GM19043 (cell line): ENCODE measurements around the gene ELMO1.

Experiments
- ATAC-seq: cut with Tn5 transposase; IDR thresholded peaks from one replicate; pipeline ENCODE4 v1.9.1; 2021; ENCODE audit warnings: low read depth; ENCODE audit not compliant: unreplicated experiment

Gene ELMO1

GRCh38 chr7:37379546-37380277, 69.0 kb downstream of the ELMO1 start:
- no peak for ATAC-seq

GRCh38 chr7:37377231-37377630, 71.4 kb downstream of the ELMO1 start:
- no peak for ATAC-seq

GRCh38 chr7:37376386-37376785, 72.3 kb downstream of the ELMO1 start:
- no peak for ATAC-seq

- ATAC-seq: no peak
Measured at GRCh38 chr7:37372750-37373149, 75.9 kb downstream of the ELMO1 start.

- no peak for ATAC-seq
Measured at GRCh38 chr7:37371755-37372154, 76.9 kb downstream of the ELMO1 start.

- ATAC-seq: no peak
Measured at GRCh38 chr7:37369906-37370305, 78.8 kb downstream of the ELMO1 start.

- ATAC-seq: no peak
Measured at GRCh38 chr7:37368540-37368939, 80.1 kb downstream of the ELMO1 start.

GRCh38 chr7:37367010-37367409, 81.7 kb downstream of the ELMO1 start:
- no peak for ATAC-seq

GRCh38 chr7:37366445-37366844, 82.2 kb downstream of the ELMO1 start:
- ATAC-seq: no peak

GRCh38 chr7:37365405-37365804, 83.3 kb downstream of the ELMO1 start:
- ATAC-seq: no peak

GRCh38 chr7:37364856-37365255, 83.8 kb downstream of the ELMO1 start:
- ATAC-seq: no peak

GRCh38 chr7:37363536-37364491, 84.8 kb downstream of the ELMO1 start:
- no peak for ATAC-seq

GRCh38 chr7:37362802-37363201, 85.9 kb downstream of the ELMO1 start:
- no peak for ATAC-seq

GRCh38 chr7:37360484-37360883, 88.2 kb downstream of the ELMO1 start:
- ATAC-seq: no peak

- ATAC-seq: no peak
Measured at GRCh38 chr7:37359662-37360444, 88.8 kb downstream of the ELMO1 start.

GRCh38 chr7:37359180-37359579, 89.5 kb downstream of the ELMO1 start:
- no peak for ATAC-seq

- no peak for ATAC-seq
Measured at GRCh38 chr7:37357637-37357996, 91.0 kb downstream of the ELMO1 start.

- no peak for ATAC-seq
Measured at GRCh38 chr7:37356911-37357636, 91.6 kb downstream of the ELMO1 start.

- no peak for ATAC-seq
Measured at GRCh38 chr7:37354656-37355131, 94.0 kb downstream of the ELMO1 start.

GRCh38 chr7:37353949-37354655, 94.6 kb downstream of the ELMO1 start:
- ATAC-seq: no peak
